GM12878 (cell line): Measurements from ENCODE around the gene PITPNC1. TPM values are rescaled to one million over a fixed set of nuclear protein-coding genes. Genes with fewer than 3 reads are reported as not detected.

Experiments
- ATAC-seq: fragments of 200-7000 bp; cut with Tn5 transposase; 3 replicates; pipeline ENCODE4 v1.9.1; 2020; ENCODE audit warnings: mild to moderate bottlenecking, moderate library complexity
- BruUV-seq: library from RNA; stranded (reverse); fragments of 400-500 nt; replicated peaks from 2 replicates; lab custom pipeline; 2021; lab: Mats Ljungman, UMichigan
- CTCF ChIA-PET: fragments of 300-600 bp; sonication (Branson Sonifier 250); formaldehyde crosslinking; extraction: SDS; loops from one replicate; lab custom pipeline; 2021; ENCODE audit warnings: inconsistent platforms; lab: Yijun Ruan, JAX
- POLR2A ChIA-PET: fragments of 350-600 bp; formaldehyde crosslinking; extraction: SDS; loops from one replicate; lab custom pipeline; 2021; ENCODE audit warnings: inconsistent platforms; lab: Charles Lee
- RAD21 ChIA-PET: fragments of 300-600 bp; sonication (Branson Sonifier 250); formaldehyde crosslinking; loops from one replicate; lab custom pipeline; 2023; ENCODE audit warnings: antibody characterized with exemption; ENCODE audit not compliant: unreplicated experiment; lab: Charles Lee
- SMC1A ChIA-PET: fragments of 300-600 bp; sonication (Branson Sonifier 250); formaldehyde crosslinking; loops from one replicate; lab custom pipeline; 2023; ENCODE audit not compliant: unreplicated experiment, uncharacterized antibody; lab: Charles Lee
- DNase-seq: peaks from one replicate; pipeline ENCODE4 v3.0.0-alpha.2; 2011; ENCODE audit warnings: low read depth, low spot score
- FAIRE-seq: peaks from 3 replicates; lab custom pipeline; 2011; peaks lifted over from hg19 to GRCh38; lab: Jason Lieb, UNC
- H2AFZ ChIP-seq: 2 replicates; pipeline ENCODE4 v1.6.0; 2011; ENCODE audit warnings: low read depth, low read length, control low read depth; ENCODE audit not compliant: control insufficient read depth
- H3K27ac ChIP-seq: 2 replicates; pipeline ENCODE4 v1.5.1; 2011; ENCODE audit warnings: control low read depth; ENCODE audit not compliant: control insufficient read depth, insufficient read depth
- H3K27me3 ChIP-seq, 2 experiments: replicated peaks in 1 of 2; 2 replicates each; pipeline versions ENCODE4 v1.6.0 to v1.6.1; 2011; ENCODE audit warnings: low read length in 1 of 2; ENCODE audit not compliant: control insufficient read depth in 2 of 2, insufficient read depth in 2 of 2
- H3K36me3 ChIP-seq, 2 experiments: 2 replicates each; pipeline ENCODE4 v1.5.1; 2011; ENCODE audit warnings: low read length in 1 of 2; ENCODE audit not compliant: control insufficient read depth in 2 of 2, insufficient read depth in 2 of 2
- H3K4me1 ChIP-seq: 2 replicates; pipeline ENCODE4 v1.6.1; 2011; ENCODE audit warnings: mild to moderate bottlenecking, low read length, moderate library complexity, mixed read lengths; ENCODE audit not compliant: control insufficient read depth, insufficient read depth
- H3K4me2 ChIP-seq: 2 replicates; pipeline ENCODE4 v1.6.0; 2011; ENCODE audit warnings: control low read depth; ENCODE audit not compliant: control insufficient read depth, insufficient read depth
- H3K4me3 ChIP-seq: fragments of 200-600 bp; sonication (generic); 2 replicates; pipeline ENCODE4 v1.5.1; 2016
- H3K79me2 ChIP-seq: 2 replicates; pipeline ENCODE4 v1.6.0; 2011; ENCODE audit warnings: low read length; ENCODE audit not compliant: control insufficient read depth, insufficient read depth
- H3K9ac ChIP-seq: 2 replicates; pipeline ENCODE4 v1.8.0; 2011; ENCODE audit warnings: low read length, control low read depth, mixed read lengths; ENCODE audit not compliant: control insufficient read depth, insufficient read depth
- H3K9me3 ChIP-seq: replicated peaks from 3 replicates; pipeline ENCODE4 v1.5.1; 2011; ENCODE audit warnings: mild to moderate bottlenecking, low read length; ENCODE audit not compliant: control insufficient read depth, insufficient read depth
- H4K20me1 ChIP-seq: 2 replicates; pipeline ENCODE4 v1.6.0; 2011; ENCODE audit not compliant: control insufficient read depth, insufficient read depth
- HDGF ChIP-seq: fragments of 450-650 bp; IDR thresholded peaks from 2 replicates; pipeline ENCODE4 v1.6.1; 2016; ENCODE audit warnings: antibody characterized with exemption
- LARP7 ChIP-seq: fragments of 450-650 bp; IDR thresholded peaks from 2 replicates; pipeline ENCODE4 v1.6.1; 2017; ENCODE audit warnings: mild to moderate bottlenecking
- MXI1 ChIP-seq: fragments of 150-350 bp; IDR thresholded peaks from 2 replicates; pipeline ENCODE4 v1.6.1; 2011; ENCODE audit warnings: low read depth, mild to moderate bottlenecking, inconsistent platforms, low read length, improper control_type of control experiment
- NFXL1 ChIP-seq: fragments of 450-650 bp; IDR thresholded peaks from 2 replicates; pipeline ENCODE4 v1.6.1; 2017; ENCODE audit warnings: antibody characterized with exemption, mild to moderate bottlenecking, borderline replicate concordance
- NKRF ChIP-seq: fragments of 450-650 bp; conservative IDR thresholded peaks from 2 replicates; pipeline ENCODE4 v1.6.1; 2017; ENCODE audit warnings: mild to moderate bottlenecking, moderate library complexity
- SREBF1 ChIP-seq: IDR thresholded peaks from 2 replicates; pipeline ENCODE4 v1.6.1; 2012; ENCODE audit warnings: mild to moderate bottlenecking, low read length
- ZBTB40 ChIP-seq: fragments of 450-650 bp; IDR thresholded peaks from 2 replicates; pipeline ENCODE4 v1.6.1; 2016; ENCODE audit warnings: mild to moderate bottlenecking, moderate library complexity, borderline replicate concordance
- ZNF207 ChIP-seq: fragments of 450-650 bp; IDR thresholded peaks from 2 replicates; pipeline ENCODE4 v1.6.1; 2014; ENCODE audit warnings: antibody characterized with exemption, mild to moderate bottlenecking, borderline replicate concordance
- ZNF274 ChIP-seq: IDR thresholded peaks from one replicate; pipeline ENCODE4 v1.8.0; 2011; ENCODE audit not compliant: insufficient read length, insufficient read depth
- WGBS: methylation state at CpG from one replicate; pipeline ENCODE4 v1.1.6; 2016; ENCODE audit warnings: low lambda C conversion rate; ENCODE audit not compliant: insufficient replicate concordance, insufficient coverage; ENCODE audit errors: missing lambda C conversion rate; 5-methylcytosine and 5-hydroxymethylcytosine counted together
- in situ Hi-C: fragments of 300-500 bp; cut with MboI; formaldehyde crosslinking; loops from 9 replicates; pipeline ENCODE4 v1.14.3; 2018; ENCODE audit warnings: mixed read lengths
- intact Hi-C: fragments of 100-400 bp; cut with micrococcal nuclease; formaldehyde crosslinking; loops from one replicate; pipeline ENCODE4 v1.14.2; 2022; ENCODE audit not compliant: unreplicated experiment
- polyA plus RNA-seq, 11 experiments: library from polyadenylated mRNA; depleted of rRNA in 4 of 11; unstranded in 6 of 11; stranded (reverse) in 5 of 11; fragments of >200 nt; fragmentation: Nextera tagmentation in 4 of 11; fragmentation: Illumina TruSeq in 1 of 11; extraction: Ambion mirVana in 4 of 11; extraction: Trizol in 1 of 11; gene quantifications; 1 replicate in 1 of 11; 2 replicates in 10 of 11; pipeline versions ENCODE4 v1.2.1 to v1.2.3, GENCODE V29; 2011 to 2016; ENCODE audit warnings: inconsistent platforms in 2 of 11, missing spikeins in 2 of 11, low read depth in 1 of 11
- total RNA-seq, 4 experiments: library from RNA; depleted of rRNA in 3 of 4; stranded (reverse); fragments of >200 nt in 3 of 4; fragmentation: Illumina TruSeq in 1 of 4; extraction: Trizol in 1 of 4; gene quantifications; 2 replicates each; pipeline versions ENCODE4 v1.2.1 to v1.2.3, GENCODE V29; 2013 to 2021

The PITPNC1 gene
- total and polyA plus RNA-seq, 10 of the 15 experiments (the other 5 are each of a cell fraction or from before 2014, with no cell fraction given): 12.2 to 62.4 (median 47.3) TPM

- H3K27me3 ChIP-seq: no peaks in the 10 kb centered on the region
- ATAC-seq: no peak
- no peak for DNase-seq
- H3K4me2 ChIP-seq: no peak overlapping the region
- H3K9me3 ChIP-seq: no peaks in the 10 kb centered on the region
- no peak for FAIRE-seq
- in situ Hi-C loops (loop anchor here (5.0 to 10.0 kb wide), 3 partner anchors 348 to 545 kb away; partner anchors contain the start of gene NOL11), intact Hi-C loops (loop anchor here (10.0 kb wide), 3 partner anchors 345 to 655 kb away; partner anchors contain the start of gene NOL11)
- no peak for TF ChIP-seq ZNF207
- TF ChIP-seq NFXL1: no peak
- no peak for TF ChIP-seq SREBF1
- no peak for TF ChIP-seq MXI1
- no peak for TF ChIP-seq HDGF
- peaks cover 18% of the 10 kb centered on the region for H3K79me2 ChIP-seq
- H4K20me1 ChIP-seq: no peaks in the 10 kb centered on the region
- H3K4me3 ChIP-seq: no peak overlapping the region
- CTCF ChIA-PET: interaction anchor here (1.3 to 1.8 kb wide), 2 partner anchors 10 to 199 kb away, joined by 4 to 5 read pairs; no protein-coding TSS in a partner anchor
- POLR2A ChIA-PET: interaction anchor here (1.7 kb wide), 1 partner anchor 348 kb away, joined by 3 read pairs; the partner anchor contains the start of gene NOL11
- RAD21 ChIA-PET: interaction anchor here (1.0 kb wide), 1 partner anchor 20 kb away, joined by 3 read pairs; no protein-coding TSS in a partner anchor
- peak overlapping the region; percentile 55 for H2AFZ ChIP-seq
- SMC1A ChIA-PET: interaction anchor here (0.6 to 1.1 kb wide), 4 partner anchors 10 to 642 kb away, joined by 3 read pairs; no protein-coding TSS in a partner anchor
- no peak overlapping the region for H3K27ac ChIP-seq
- no peak overlapping the region for H3K9ac ChIP-seq
- no TSS peak for BruUV-seq
- H3K4me1 ChIP-seq: peaks cover 3% of the 10 kb centered on the region; the same call in 1 of the 2 replicates
- H3K36me3 ChIP-seq: no peaks in the 10 kb centered on the region
Measured at GRCh38 chr17:67369676-67370075, 7.4 kb upstream of the PITPNC1 start.

GRCh38 chr17:67372751-67373150 is 4.3 kb upstream of the PITPNC1 start:
- TF ChIP-seq NKRF: no peak
- TF ChIP-seq LARP7: no peak
- no peak for TF ChIP-seq ZBTB40
- no peak for TF ChIP-seq ZNF274
- TF ChIP-seq, all 136 proteins: peak for 0
- Histone ChIP-seq H3K9me3 (no peaks in the 10 kb centered on the region), H3K4me3 (no peak overlapping the region), H3K4me1 (no peaks in the 10 kb centered on the region; the same call in 1 of the 2 replicates), H4K20me1 (no peaks in the 10 kb centered on the region), H3K4me2 (no peak overlapping the region), H2AFZ (no peak overlapping the region), H3K9ac (no peak overlapping the region), H3K79me2 (peaks cover 11% of the 10 kb centered on the region), H3K27ac (no peak overlapping the region), H3K27me3 (no peaks in the 10 kb centered on the region), H3K36me3 (no peaks in the 10 kb centered on the region)
- DNase-seq: no peak
- intact Hi-C loops: loop anchor here (10.0 kb wide), 3 partner anchors 342 to 658 kb away; partner anchors contain the start of gene NOL11
- POLR2A ChIA-PET: interaction anchor here (1.3 kb wide), 1 partner anchor 9 kb away, joined by 4 read pairs; no protein-coding TSS in a partner anchor
- CTCF ChIA-PET: interaction anchor here (0.6 to 19.8 kb wide), 13 partner anchors 8 to 407 kb away, joined by 3 to 291 read pairs (median 4); partner anchors contain the start of gene PSMD12
- SMC1A ChIA-PET: interaction anchor here (1.0 to 6.0 kb wide), 9 partner anchors 10 to 658 kb away, joined by 3 to 58 read pairs (median 4); no protein-coding TSS in a partner anchor
- 45% methylated on average over 1 of the region's 1 CpG for WGBS
- in situ Hi-C loops: no loop called here
- no peak for FAIRE-seq
- no peak for ATAC-seq
- RAD21 ChIA-PET: interaction anchor here (0.6 to 6.1 kb wide), 5 partner anchors 61 to 317 kb away, joined by 3 to 58 read pairs (median 3); no protein-coding TSS in a partner anchor
- BruUV-seq: no TSS peak
